ENCODE measurements around the gene UBE2S. TPM values are rescaled to one million over a fixed set of nuclear protein-coding genes. Genes with fewer than 3 reads are reported as not detected.
"Not testable (repeated sequence)": the region's sequence is repeated elsewhere in the genome, so short reads cannot be mapped to it uniquely, and the experiment has no call there.

The UBE2S gene
- total RNA-seq, 1 donor from 2014 or later = 20.7 TPM

DNA sequence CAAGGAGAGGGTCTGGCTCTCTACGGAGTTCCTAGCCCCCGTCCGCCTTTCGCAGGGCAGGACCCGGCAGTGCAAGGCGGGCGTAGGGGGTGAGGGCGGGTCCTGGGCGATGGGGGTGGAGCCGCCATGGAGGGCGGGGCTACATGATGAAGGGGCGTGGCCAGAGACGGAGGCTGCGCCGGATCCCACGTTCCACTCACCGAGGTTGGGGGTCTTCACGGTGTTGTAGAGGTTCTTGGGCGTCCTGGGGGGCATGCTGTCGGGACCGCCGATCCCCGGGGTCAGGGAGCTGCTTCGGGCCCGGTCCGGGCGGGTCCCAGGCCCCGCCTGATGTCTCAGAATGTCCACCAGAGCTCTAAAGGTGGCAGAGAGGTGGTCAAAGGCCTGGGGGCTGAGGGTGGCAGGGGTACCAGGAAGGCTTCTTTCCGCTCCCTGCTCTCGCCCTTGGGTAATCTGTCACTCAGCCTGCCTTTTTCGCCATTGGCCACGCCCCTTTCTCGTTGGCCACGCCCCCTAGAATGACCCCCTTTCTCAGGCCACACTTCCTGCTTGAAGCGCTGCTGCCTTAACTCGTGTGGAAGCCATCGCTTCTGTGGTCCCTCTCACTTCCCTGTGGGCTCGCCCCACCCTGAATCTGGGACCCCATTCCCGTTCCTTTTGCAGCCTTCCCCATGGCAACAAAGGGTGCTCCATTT is 33.0 kb upstream of the UBE2S start:
- no peak for DNase-seq

DNA sequence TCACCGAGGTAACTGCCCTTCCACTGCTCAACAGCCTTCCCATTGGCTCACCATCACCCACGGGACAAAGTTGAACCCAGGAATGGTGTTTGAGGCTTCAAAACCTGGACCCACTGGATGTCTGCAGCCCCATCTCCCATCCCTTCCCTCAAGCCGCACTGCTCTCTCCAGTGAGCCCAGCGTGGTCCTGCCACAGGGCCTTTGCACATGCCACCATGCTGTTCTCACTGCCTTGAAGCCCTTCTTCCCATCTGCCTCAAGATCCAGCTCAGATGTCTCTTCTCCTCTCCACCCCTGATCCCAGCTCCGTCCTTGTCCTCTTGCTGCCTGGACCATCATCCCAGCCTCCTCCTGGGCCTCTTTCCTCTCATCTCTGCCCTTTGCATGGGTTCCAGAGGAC is 31.5 kb upstream of the UBE2S start:
- DNase-seq = no peak

GRCh38 chr19:55437410-55437809 is 29.8 kb upstream of the UBE2S start:
- DNase-seq = peak; percentile 86

DNA sequence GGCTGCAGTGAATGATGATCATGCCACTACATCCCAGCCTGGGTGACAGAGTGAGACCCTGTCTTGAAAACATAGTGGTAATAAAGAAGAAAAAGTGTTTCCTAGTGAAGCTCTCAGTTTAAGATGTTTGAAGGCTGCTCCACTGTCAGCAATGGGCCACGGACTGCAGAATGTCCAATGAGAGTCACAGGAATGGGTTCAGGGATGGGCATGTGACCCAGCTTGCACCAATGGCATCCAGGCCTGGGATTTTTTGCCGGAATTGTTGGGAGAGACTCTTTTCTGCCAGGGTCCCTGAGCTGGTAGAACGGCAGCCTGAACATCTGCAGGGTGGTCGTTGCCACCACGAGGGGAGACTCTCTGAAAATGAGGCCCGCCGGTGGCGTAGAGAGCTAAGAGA is 29.3 kb upstream of the UBE2S start:
- DNase-seq = no peak

DNA sequence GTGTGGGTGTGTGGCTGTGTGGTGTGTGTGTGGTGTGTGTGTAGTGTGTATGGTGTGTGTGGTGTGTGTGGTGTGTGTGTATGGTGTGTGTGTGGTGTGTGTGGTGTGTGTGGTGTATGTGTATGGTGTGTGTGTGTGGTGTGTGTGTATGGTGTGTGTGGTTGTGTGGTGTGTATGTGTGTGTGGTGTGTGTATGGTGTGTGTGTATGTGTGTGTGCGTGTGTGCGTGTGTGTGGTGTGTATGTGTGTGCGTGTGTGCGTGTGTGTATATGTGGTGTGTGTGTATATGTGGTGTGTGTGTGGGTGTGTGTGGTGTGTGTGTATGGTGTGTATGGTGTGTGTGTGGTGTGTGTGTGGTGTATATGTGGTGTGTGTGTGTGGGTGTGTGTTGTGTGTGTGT is 27.4 kb upstream of the UBE2S start:
- no peak for DNase-seq

DNA sequence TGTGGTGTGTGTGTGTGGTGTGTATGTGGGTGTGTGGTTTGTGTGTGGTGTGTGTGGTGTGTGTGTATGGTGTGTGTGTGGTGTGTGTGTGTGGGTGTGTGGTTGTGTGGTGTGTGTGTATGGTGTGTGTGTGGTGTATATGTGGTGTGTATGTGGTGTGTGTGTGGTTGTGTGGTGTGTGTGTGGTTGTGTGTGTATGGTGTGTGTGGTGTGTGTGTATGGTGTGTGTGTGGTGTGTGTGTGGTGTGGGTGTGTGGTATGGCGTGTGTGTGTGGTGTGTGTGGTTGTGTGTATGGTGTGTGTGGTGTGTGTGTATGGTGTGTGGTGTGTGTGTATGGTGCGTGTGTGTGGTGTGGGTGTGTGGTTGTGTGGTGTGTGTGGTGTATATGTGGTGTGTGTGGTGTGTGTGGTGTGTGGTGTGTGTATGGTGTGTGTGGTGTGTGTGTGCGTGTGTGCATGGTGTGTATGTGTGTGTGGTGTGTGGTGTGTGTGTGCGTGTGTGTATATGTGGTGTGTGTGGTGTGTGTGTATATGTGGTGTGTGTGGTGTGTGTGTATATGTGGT is 26.9 kb upstream of the UBE2S start:
- DNase-seq = no peak

GRCh38 chr19:55433292-55433691 is 25.7 kb upstream of the UBE2S start:
- no peak for DNase-seq

DNA sequence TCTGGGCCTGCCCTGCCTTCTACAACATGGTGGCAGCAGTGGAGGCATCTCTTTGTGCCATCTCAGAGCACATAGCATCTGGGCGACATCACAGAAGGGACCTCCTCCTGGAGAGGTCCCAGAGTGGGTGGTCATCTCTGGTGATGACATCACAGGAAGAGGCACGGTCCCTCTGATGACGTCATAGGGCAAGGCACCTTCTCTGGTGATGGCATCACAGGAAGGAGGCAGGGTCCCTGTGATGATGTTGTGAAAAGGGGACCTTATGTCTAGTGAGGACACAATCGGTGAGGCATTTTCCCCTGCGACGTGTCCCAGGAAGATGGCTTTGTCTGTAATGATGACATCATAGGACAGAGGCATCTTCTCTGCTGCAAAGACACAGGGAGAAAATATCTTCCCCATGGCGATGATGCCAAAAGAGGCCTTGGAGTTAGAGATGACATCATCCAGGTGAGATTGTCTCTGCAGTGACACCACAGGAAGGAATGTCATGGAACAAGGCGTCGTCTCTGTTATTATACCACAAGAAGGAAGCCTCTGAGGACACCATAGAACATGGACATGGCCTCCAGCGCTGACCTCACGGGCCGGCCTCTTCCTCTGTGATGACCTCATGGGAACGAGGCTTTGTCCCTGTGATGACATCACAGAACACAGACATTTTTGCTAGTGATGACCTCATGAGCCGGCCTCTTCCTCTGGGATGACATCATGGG is 24.8 kb upstream of the UBE2S start:
- DNase-seq = no peak

DNA sequence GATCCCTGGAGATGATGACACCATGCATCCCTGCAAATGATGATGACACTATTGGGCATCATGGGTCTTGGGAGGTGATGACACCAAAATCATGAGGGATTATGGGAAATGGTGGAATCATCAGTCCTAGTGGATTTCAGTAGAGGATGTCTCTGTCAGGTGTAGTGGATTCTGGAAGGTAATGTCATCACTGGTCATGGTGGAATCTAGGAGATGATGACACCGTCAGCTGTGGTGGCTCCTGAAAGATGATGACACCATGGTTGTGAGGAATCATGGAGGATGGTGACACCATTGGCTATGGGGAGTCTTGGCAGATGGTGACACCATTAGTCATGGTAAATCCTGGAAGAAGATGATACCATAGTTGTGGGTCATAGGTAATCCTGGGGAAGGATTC is 23.6 kb upstream of the UBE2S start:
- DNase-seq = no peak

DNA sequence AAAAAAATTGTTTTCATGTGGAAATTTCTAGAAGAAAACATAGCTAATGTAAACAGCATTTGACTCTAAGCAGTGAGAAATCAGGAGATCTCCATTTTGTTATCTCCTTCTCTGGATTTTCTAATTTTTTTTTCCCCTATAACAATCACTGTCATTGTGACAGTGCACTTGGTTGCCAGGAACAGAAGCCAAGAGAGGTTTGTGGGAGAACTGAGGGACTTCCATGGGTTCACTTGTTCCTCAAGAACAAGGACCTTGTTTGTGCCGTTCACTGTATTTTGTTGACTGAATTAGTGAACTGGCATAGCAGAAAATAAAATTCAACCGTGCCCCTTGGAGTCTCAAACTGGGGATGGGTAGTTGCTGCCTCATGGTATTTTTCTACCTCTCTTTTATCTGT is 18.5 kb upstream of the UBE2S start:
- no peak for DNase-seq

GRCh38 chr19:55424518-55424917 is 16.9 kb upstream of the UBE2S start:
- DNase-seq = no peak

- no peak for DNase-seq
These were observed 15.8 kb upstream of the UBE2S start for GRCh38 chr19:55423225-55424005.

DNA sequence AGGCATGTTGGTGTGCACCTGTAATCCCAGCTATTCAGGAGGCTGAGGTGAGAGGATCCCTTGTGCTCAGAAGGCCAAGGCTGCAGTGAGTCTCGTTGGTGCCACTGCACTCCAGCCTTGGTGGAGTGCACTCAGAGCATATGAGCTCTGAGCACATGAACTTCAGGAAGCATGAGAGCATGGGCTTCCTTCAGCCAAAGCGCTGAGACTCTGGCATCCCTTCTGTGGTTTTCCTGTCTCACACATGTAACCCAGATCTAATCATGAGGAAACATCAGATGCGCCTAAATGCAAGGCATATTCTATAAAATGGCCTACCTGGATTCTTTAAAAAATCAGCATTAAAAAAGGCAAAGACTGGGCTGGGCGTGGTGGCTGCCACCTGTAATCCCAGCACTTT is 13.7 kb upstream of the UBE2S start:
- DNase-seq = not testable (repeated sequence)

GRCh38 chr19:55419624-55420236 is 12.1 kb upstream of the UBE2S start:
- no peak for DNase-seq

DNA sequence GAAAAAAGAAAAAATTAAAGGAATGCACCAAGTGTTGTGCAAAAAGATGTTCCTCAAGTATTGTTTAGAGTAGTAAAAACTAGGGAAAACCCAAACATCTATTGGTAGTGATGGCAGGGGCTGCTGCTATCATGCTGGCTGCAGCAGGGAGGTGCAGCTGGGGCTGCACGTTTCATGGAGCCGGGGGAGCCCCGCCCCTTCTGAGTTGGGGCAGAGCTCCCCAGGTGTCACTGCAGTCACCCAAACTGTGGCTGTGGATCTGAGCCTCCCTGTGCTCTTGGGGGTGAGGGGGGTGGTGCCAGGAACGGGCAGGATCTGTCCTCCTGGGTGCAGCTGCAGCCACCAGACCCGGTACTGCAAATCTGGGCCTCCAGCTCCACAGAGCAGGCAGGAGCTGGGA is 11.5 kb upstream of the UBE2S start:
- no peak for DNase-seq

GRCh38 chr19:55418185-55418584 is 10.6 kb upstream of the UBE2S start:
- peak; percentile 89 for DNase-seq

DNA sequence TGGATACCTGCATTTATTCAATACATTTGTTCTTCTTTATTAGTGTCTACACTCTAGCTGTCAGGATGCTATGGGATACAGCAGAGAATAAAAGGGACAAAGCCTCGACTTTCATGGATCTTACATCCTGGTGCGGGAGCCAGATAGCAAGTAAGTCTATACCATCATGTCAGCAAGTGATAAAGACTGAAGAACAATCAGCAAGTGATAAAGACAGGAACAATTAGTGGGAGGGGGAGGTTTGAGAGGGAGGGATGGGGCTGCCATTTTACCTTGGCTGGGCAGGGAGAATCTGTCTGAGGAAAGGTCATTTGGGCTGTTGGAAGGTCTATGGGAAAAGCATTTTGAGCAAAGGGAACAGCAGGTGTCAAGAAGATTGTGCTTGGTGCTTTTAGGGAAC is 2.6 kb upstream of the UBE2S start:
- DNase-seq = no peak

DNA sequence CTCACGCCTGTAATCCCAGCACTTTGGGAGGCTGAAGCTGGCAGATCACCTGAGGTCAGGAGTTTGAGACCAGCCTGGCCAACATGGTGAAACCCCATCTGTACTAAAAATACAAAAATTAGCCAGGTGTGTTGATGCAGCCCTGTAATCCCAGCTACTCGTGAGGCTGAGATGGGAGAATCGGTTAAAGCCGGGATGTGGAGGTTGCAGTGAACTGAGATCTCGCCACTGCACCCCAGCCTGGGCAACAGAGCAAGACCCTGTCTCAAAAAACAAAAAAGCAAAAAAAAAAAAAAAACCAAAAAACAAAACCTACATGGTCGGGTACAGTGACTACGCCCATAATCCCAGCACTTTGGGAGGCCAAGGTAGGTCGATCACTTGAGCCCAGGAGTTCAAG is 1.6 kb upstream of the UBE2S start:
- DNase-seq = not testable (repeated sequence)

DNA sequence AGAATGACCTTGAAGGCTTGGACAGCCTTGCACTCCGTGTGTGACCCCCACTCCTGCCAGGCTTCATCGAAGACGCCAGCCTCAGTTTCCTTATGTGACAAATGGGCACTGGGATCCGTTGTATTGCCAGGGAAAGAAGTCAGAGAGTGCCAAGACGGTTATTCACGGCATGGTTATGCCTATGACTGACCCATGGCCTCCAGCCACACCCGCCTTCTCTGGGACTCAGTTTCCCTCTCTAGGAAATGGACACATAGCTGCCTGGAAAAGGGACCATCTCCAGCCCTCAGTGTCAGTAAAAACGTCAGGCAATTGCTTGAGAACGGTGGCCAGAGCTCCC is 915 bp upstream of the UBE2S start:
- no peak for DNase-seq

DNA sequence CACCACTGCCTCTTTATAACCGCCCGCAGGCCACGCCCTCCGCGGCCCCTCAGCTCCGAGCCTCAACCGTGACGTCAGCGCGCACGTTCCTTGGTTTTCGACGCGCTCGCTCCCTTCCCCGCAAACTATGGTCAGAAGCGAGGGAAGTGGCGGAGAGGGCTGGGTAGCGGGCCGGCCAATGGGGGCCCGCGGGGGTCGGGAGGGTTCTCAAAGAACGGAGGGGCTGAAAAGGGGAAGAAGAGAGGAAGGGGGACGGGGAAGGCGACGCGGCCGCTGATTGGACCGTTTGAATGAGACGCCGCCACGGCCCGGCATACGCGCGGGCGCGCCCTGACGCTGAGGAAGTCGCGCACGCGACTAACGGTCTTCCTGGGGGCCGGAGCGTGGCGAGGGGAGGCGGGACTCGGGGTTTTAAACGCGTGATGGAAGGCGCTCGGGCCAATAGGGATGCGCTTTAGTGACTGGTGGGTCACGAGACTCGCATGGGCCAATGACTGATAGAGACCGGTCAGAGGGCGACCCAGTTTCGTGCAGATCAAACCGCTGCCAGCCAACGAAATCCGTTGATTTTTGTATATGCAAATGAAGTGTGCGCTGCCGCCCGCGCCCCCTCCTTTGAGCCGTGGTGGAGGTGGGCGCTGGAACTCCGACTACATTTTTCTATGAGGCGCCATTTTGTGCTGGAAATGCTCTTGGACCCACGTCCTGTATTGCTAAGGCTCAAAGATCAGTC is 378 bp upstream of the UBE2S start:
- peak; percentile 100 for DNase-seq

GRCh38 chr19:55406826-55407549 is 600 bp downstream of the UBE2S start:
- DNase-seq = peak; percentile 37

Data from tongue (tissue), 2 donors.